ENCODE measurements around the gene RERE.

RERE gene

DNA sequence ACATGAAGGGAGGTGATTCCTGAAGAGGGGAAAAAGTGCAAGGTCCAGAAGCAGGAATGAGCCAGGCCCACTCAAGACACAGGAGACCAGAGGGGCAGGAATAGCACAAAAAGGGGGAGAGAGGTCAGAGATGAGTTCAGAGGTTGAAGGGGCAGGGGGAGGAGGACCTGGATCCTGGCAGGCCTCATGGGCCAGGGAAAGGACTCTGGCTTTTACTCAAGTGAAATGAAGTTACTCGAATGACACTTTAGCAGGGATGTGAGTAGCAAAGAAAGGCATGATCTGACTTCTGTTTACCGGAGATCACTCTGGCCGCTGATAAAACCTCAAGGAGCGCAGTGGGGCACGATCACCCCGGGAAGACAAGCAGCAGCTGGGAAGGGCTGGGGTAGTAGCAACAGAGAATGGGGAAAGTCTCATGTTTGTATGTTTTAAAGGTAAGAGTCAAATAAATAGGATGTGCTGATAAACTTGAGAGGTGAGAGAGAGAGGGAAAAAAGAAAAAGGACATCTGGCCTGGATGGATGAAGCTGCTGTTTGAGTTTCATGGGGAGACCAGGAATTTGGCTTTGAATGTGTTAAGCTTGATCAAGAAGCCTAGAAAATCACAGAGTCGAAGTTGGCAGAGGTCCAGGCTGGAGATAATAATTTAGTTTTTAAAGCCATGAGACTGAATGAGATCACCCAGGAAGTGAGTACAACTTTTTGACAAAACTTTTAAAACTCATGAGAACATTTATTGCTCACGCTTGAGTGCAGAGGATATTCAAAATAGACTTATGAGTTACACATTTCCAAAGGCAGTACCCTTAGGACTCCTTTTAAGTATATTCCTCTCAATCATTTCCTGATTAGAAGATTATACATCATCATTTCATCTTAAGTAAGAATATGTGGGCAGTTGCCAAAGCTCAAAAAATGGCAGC lies 156.0 kb downstream of the RERE start:
- H3K9ac ChIP-seq (ENCODE audit: low read length), result peak overlapping the region; percentile 2
- peaks cover 32% of the 10 kb centered on the region for H3K4me1 ChIP-seq (ENCODE audit: control insufficient read depth, insufficient read depth, low read length)
- no peaks in the 10 kb centered on the region for H3K27me3 ChIP-seq (ENCODE audit: control insufficient read depth, insufficient read depth, low read length)
- H3K27ac ChIP-seq (ENCODE audit: low read depth, low read length), result peak overlapping the region; percentile 33
- H3K36me3 ChIP-seq (ENCODE audit: control insufficient read depth, insufficient read depth, low read length), result no peaks in the 10 kb centered on the region
- H3K4me3 ChIP-seq (ENCODE audit: low read length), result no peak overlapping the region

DNA sequence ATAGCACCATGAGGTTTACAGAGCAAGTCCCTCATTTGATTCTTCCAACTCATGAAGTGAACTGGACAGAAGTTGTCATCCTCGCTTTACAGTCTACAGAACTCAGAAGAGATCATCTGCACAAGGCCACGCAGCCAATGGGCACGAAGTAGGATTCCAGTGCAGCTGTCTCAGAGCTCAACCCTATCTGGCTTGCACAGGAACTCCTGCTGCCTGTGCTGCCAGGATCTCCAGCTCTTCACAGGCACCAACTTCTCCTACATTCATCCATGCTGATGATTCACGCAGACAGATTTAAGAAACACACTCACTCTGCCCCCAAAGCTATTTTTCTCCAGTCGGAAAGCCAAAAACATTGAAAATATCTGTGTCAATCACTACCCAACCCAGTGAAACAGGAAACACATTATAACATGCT lies 157.0 kb downstream of the RERE start:
- Histone ChIP-seq H3K27ac (ENCODE audit: low read depth, low read length) (peak overlapping the region; percentile 27), H3K27me3 (ENCODE audit: control insufficient read depth, insufficient read depth, low read length) (no peaks in the 10 kb centered on the region), H3K4me3 (ENCODE audit: low read length) (no peak overlapping the region), H3K9ac (ENCODE audit: low read length) (no peak overlapping the region), H3K4me1 (ENCODE audit: control insufficient read depth, insufficient read depth, low read length) (peaks cover 24% of the 10 kb centered on the region), H3K36me3 (ENCODE audit: control insufficient read depth, insufficient read depth, low read length) (no peaks in the 10 kb centered on the region)

DNA sequence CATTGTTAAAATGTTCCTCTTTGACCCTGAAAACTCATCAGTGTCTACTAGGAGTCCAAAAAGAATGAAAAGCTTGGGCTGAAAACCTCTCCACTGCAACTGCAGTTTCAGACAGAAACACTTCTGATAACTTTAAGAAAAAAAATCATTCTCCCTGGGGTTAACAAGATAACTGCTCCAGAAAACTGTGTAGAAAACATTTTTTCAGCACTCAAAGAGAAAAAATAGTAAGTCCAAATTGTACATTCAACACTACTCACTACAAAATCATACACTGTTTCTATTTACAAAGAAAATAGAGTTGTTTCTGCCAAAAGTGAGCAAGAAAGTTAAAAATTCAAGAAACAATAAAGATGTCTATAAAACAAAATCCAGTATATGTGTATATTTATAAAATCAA lies 157.8 kb downstream of the RERE start:
- Histone ChIP-seq H3K4me3 (ENCODE audit: low read length) (no peak overlapping the region), H3K4me1 (ENCODE audit: control insufficient read depth, insufficient read depth, low read length) (peaks cover 22% of the 10 kb centered on the region), H3K27me3 (ENCODE audit: control insufficient read depth, insufficient read depth, low read length) (no peaks in the 10 kb centered on the region), H3K36me3 (ENCODE audit: control insufficient read depth, insufficient read depth, low read length) (no peaks in the 10 kb centered on the region), H3K9ac (ENCODE audit: low read length) (no peak overlapping the region), H3K27ac (ENCODE audit: low read depth, low read length) (no peak overlapping the region)

DNA sequence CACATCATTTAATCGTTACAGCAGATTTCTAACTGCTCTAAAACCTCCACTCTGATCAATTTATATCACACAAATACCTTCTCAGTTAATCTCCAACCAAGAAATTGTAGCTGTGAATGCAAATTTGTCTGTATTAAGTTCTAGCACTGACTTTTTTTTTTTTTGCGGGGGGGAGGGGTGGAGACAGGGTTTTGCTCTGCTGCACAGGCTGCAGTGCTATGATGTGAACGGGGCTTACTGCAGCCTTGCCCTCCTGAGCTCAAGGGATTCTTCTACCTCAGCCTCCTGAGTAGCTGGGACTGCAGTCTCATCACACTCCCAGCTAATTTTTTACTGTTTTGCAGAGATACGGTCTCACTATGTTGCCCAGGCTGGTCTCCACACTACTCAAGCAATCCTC lies 163.6 kb downstream of the RERE start:
- no peaks in the 10 kb centered on the region for H3K36me3 ChIP-seq (ENCODE audit: control insufficient read depth, insufficient read depth, low read length)
- no peak overlapping the region for H3K4me3 ChIP-seq (ENCODE audit: low read length)
- H3K9ac ChIP-seq (ENCODE audit: low read length), result no peak overlapping the region
- H3K27me3 ChIP-seq (ENCODE audit: control insufficient read depth, insufficient read depth, low read length), result no peaks in the 10 kb centered on the region
- no peaks in the 10 kb centered on the region for H3K4me1 ChIP-seq (ENCODE audit: control insufficient read depth, insufficient read depth, low read length)
- no peak overlapping the region for H3K27ac ChIP-seq (ENCODE audit: low read depth, low read length)

DNA sequence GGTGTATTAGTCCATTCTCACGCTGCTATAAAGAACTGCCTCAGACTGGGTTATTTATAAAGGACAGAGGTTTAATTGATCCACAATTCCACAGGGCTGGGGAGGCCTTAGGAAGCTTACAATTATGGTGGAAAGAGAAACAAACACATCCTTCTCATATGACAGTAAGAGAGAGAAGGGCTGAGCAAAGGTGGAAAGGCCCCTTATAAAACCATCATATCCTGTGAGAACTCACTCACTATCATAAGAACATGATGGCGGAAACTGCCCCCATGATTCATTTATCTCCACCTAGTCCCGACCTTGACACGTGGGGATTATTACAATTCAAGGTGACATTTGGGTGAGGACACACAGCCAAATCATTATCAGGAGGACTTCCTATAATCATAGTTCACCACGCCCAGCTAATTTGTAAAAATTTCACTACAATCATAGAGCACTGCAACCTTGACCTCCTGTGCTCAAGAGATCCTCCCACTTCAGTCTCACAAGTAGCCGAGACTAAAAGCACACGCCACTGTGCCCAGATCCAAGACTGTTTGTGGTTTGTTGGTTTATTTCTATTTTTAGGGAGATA lies 164.9 kb downstream of the RERE start:
- no peaks in the 10 kb centered on the region for H3K4me1 ChIP-seq (ENCODE audit: control insufficient read depth, insufficient read depth, low read length)
- no peaks in the 10 kb centered on the region for H3K27me3 ChIP-seq (ENCODE audit: control insufficient read depth, insufficient read depth, low read length)
- H3K9ac ChIP-seq (ENCODE audit: low read length), result no peak overlapping the region
- no peaks in the 10 kb centered on the region for H3K36me3 ChIP-seq (ENCODE audit: control insufficient read depth, insufficient read depth, low read length)
- no peak overlapping the region for H3K4me3 ChIP-seq (ENCODE audit: low read length)
- H3K27ac ChIP-seq (ENCODE audit: low read depth, low read length), result no peak overlapping the region

DNA sequence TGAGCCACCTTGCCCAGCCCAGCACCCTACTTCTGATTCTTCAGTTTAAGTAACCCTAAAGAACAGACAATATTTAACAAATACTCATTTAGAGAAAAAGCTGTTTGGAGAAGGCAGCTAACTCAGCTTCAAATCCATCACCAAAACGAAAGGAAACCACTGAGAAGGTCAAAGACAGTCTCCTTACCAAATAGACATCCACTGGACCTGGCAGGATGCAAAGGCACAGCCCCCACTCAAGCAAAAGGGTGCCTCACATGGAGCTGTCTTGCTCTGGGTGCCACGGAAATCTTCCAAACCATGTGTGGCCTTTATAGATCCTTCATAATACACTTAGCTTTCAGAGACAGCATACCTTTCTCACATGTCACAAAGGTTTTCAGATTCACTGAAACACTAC lies 165.5 kb downstream of the RERE start:
- no peaks in the 10 kb centered on the region for H3K4me1 ChIP-seq (ENCODE audit: control insufficient read depth, insufficient read depth, low read length)
- no peak overlapping the region for H3K27ac ChIP-seq (ENCODE audit: low read depth, low read length)
- H3K36me3 ChIP-seq (ENCODE audit: control insufficient read depth, insufficient read depth, low read length), result no peaks in the 10 kb centered on the region
- no peak overlapping the region for H3K4me3 ChIP-seq (ENCODE audit: low read length)
- no peaks in the 10 kb centered on the region for H3K27me3 ChIP-seq (ENCODE audit: control insufficient read depth, insufficient read depth, low read length)
- H3K9ac ChIP-seq (ENCODE audit: low read length), result no peak overlapping the region

DNA sequence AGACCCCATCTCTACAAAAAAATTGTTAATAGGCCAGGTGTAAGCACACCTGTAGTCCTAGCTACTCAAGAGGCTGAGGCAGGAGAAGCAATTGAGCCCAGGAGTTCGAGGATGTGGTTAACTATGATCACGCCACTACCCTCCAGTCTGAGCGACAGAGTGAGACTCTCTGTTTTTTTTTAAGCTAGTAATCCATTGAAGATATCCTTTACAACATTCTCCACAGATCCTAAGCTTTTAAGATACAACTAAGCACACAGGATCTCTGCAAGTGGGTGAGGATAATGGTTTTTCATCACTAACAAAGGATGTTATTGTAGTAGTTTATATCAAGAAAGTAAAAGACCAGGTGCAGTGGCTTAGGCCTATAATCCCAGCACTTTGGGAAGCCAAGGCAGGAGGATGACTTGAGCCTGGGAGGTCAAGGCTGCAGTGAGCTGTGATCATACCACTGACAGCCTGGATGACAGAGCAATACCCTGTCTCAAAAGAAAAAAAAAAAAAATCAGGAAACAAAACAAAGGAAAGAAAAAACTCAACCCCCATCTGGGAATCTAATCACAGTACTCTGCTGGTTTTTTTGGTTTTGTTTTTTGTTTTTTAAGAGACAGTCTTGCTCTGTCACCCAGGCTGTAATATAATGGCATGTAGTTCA lies 166.1 kb downstream of the RERE start:
- Histone ChIP-seq H3K27me3 (ENCODE audit: control insufficient read depth, insufficient read depth, low read length) (no peaks in the 10 kb centered on the region), H3K4me3 (ENCODE audit: low read length) (no peak overlapping the region), H3K36me3 (ENCODE audit: control insufficient read depth, insufficient read depth, low read length) (no peaks in the 10 kb centered on the region), H3K27ac (ENCODE audit: low read depth, low read length) (no peak overlapping the region), H3K9ac (ENCODE audit: low read length) (no peak overlapping the region), H3K4me1 (ENCODE audit: control insufficient read depth, insufficient read depth, low read length) (no peaks in the 10 kb centered on the region)

DNA sequence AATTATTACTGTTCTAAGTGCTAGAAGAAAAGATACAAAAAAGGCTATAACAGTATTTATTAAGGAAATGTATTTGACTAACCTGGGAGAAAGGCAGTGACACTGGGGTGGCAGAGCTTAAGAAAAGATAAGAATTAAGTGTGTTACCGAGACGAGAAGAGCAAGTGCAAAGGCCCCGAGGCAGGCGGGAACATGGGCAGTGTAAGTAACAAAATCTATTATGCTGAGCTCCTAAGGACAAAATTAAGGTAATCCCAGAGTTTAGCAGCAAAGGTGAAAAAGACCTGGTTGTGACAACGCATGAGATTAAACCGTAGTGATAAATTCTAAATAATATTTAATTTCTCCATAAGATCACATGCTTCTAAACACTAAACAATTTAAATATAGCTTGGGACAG lies 167.6 kb downstream of the RERE start:
- no peaks in the 10 kb centered on the region for H3K27me3 ChIP-seq (ENCODE audit: control insufficient read depth, insufficient read depth, low read length)
- no peak overlapping the region for H3K9ac ChIP-seq (ENCODE audit: low read length)
- H3K27ac ChIP-seq (ENCODE audit: low read depth, low read length), result no peak overlapping the region
- H3K36me3 ChIP-seq (ENCODE audit: control insufficient read depth, insufficient read depth, low read length), result no peaks in the 10 kb centered on the region
- H3K4me1 ChIP-seq (ENCODE audit: control insufficient read depth, insufficient read depth, low read length), result no peaks in the 10 kb centered on the region
- no peak overlapping the region for H3K4me3 ChIP-seq (ENCODE audit: low read length)

DNA sequence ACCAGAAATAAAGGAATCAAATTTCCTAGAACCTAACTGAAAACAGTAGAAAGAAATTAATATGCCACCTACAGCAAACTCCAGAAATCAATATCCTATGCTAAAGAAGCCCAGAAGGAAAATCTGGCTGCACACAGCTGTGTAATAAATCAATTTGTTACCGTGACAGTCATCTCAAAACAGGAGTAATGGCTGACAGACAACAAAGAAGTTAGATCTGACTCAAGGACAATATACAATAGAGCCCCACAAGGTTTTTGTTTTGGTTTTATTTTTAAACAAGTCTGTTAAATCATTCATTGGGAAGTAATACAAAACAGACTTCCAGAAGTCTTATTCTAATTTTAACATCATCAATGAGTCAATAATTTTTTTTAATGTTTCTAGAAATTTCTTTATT lies 168.4 kb downstream of the RERE start:
- no peak overlapping the region for H3K27ac ChIP-seq (ENCODE audit: low read depth, low read length)
- H3K36me3 ChIP-seq (ENCODE audit: control insufficient read depth, insufficient read depth, low read length), result no peaks in the 10 kb centered on the region
- no peaks in the 10 kb centered on the region for H3K4me1 ChIP-seq (ENCODE audit: control insufficient read depth, insufficient read depth, low read length)

DNA sequence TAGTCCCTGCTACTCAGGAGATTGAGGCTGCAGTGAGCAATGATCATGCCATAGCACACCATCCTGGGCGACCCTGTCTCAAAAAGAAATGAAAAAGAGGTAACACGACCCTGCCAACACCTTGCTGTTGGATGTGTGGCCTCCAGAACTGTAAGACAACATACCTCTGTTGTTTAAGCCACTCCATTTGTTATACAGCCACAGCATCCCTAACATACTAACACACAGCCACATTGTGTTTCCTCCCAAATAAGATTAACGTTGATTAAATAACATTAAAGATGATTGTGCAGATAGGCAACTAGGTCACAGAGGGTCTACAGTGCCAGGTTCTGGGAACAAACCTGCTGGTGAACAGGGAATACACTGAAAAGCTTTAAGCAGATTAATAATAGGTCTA lies 170.4 kb downstream of the RERE start:
- Histone ChIP-seq H3K27me3 (ENCODE audit: control insufficient read depth, insufficient read depth, low read length) (no peaks in the 10 kb centered on the region), H3K36me3 (ENCODE audit: control insufficient read depth, insufficient read depth, low read length) (no peaks in the 10 kb centered on the region), H3K4me3 (ENCODE audit: low read length) (no peak overlapping the region), H3K27ac (ENCODE audit: low read depth, low read length) (no peak overlapping the region), H3K4me1 (ENCODE audit: control insufficient read depth, insufficient read depth, low read length) (no peaks in the 10 kb centered on the region), H3K9ac (ENCODE audit: low read length) (no peak overlapping the region)

More for the DNA sequence above, 168.4 kb downstream of the RERE start:
- H3K9ac ChIP-seq (ENCODE audit: low read length), result no peak overlapping the region
- no peak overlapping the region for H3K4me3 ChIP-seq (ENCODE audit: low read length)
- no peaks in the 10 kb centered on the region for H3K27me3 ChIP-seq (ENCODE audit: control insufficient read depth, insufficient read depth, low read length)

DNA sequence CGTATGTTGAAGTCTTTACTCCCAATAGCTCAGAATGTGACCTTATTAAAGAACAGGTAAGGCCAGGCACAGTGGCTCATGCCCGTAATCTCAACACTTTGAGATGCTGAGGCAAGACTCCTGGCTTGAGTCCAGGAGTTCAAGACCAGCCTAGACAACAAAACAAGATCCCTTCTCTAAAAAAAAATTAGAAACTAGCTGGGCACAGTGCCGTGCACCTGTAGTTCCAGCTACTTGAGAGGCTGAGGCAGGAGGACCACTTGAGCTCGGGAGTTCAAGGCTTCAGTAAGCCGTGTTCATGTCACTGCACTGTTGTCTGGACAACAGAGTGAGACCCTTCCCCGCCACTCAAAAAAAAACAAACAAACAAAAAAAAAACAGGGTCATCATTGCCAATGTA lies 171.3 kb downstream of the RERE start:
- H3K27ac ChIP-seq (ENCODE audit: low read depth, low read length), result no peak overlapping the region
- no peaks in the 10 kb centered on the region for H3K4me1 ChIP-seq (ENCODE audit: control insufficient read depth, insufficient read depth, low read length)
- no peaks in the 10 kb centered on the region for H3K27me3 ChIP-seq (ENCODE audit: control insufficient read depth, insufficient read depth, low read length)
- H3K9ac ChIP-seq (ENCODE audit: low read length), result no peak overlapping the region
- no peaks in the 10 kb centered on the region for H3K36me3 ChIP-seq (ENCODE audit: control insufficient read depth, insufficient read depth, low read length)
- H3K4me3 ChIP-seq (ENCODE audit: low read length), result no peak overlapping the region

DNA sequence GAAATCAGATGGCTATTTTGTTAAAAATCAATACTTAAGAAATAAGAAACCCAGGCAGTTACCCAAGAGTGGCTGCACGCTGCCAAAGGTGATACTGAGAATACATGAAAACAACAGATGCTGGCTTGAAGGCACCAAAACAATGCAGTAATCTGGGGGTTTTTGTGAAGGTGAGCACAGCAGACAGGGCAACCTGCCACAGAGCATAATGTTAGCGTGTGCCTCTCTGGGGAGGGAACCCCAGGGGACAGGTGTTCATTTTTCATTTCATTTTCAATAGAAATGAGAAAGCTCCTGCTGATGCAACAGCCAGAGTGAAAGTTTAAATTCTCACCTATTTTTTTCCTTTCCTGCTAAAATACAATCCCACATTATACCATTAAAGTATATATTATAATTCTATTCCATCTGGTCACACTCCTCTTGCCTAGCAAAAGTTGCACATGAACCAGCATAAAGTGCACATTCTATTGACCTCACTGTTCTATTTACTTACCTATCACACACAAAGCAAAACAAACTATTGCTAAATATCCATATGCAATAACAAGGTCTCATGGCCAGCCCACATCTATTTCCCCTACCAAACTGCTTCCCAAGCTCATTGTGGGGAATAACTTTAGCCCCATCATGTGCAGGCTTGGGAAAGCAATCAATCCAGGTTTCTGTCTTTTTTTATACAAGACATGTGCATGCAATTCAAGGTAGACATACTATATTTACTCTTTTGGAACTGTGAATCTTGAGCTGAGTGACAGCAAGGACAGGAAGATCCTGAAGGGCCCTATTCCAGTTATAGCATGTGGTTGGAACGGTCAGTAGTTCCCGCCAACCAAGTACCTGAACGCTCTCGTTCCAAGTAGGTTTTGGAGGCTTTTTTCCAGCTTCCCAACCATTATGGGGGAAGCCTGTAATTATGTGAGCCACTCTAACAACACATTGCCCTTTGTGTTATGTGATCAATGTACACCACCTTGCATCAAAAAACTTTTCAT lies 173.6 kb downstream of the RERE start:
- H3K9ac ChIP-seq (ENCODE audit: low read length), result no peak overlapping the region
- H3K4me1 ChIP-seq (ENCODE audit: control insufficient read depth, insufficient read depth, low read length), result peaks cover 4% of the 10 kb centered on the region
- H3K4me3 ChIP-seq (ENCODE audit: low read length), result no peak overlapping the region
- H3K27ac ChIP-seq (ENCODE audit: low read depth, low read length), result no peak overlapping the region
- H3K36me3 ChIP-seq (ENCODE audit: control insufficient read depth, insufficient read depth, low read length), result no peaks in the 10 kb centered on the region
- H3K27me3 ChIP-seq (ENCODE audit: control insufficient read depth, insufficient read depth, low read length), result no peaks in the 10 kb centered on the region

All from rectal smooth muscle tissue (tissue), 1 donor.